Lower leg skin (tissue), 3 donors: ENCODE data around the gene LRRC49.

Source experiments
- POLR2A ChIP-seq, 2 donors: fragments of 450-650 bp; IDR thresholded peaks; one replicate each; pipeline ENCODE4 v1.6.1; 2016 to 2017; ENCODE audit warnings: antibody characterized with exemption in 2 of 2, mild to moderate bottlenecking in 1 of 2, moderate library complexity in 1 of 2
- TF ChIP-seq, protein P1 (sequence below), 3 donors: fragments of 450-650 bp; IDR thresholded peaks; one replicate each; pipeline ENCODE4 v1.5.1; 2016; ENCODE audit warnings: antibody characterized with exemption in 3 of 3, mild to moderate bottlenecking in 3 of 3, moderate library complexity in 2 of 3

DNA sequence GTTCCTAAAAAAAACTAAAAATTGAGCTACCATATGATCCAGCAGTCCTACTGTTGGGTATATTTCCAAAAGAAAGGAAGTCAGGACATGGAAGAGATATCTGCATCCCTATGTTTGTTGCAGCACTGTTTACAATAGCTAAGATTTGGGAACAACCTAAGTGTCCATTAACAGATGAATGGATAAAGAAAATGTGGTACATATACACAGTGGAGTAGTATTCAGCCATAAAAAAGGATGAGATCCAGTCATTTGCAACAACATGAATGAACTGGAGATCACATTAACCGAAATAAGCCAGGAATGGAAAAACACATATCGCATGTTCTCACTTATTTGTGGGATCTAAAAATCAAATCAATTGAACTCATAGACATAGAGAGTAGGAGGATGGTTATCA lies 29.5 kb downstream of the LRRC49 start:
- TF ChIP-seq, protein P1, sequence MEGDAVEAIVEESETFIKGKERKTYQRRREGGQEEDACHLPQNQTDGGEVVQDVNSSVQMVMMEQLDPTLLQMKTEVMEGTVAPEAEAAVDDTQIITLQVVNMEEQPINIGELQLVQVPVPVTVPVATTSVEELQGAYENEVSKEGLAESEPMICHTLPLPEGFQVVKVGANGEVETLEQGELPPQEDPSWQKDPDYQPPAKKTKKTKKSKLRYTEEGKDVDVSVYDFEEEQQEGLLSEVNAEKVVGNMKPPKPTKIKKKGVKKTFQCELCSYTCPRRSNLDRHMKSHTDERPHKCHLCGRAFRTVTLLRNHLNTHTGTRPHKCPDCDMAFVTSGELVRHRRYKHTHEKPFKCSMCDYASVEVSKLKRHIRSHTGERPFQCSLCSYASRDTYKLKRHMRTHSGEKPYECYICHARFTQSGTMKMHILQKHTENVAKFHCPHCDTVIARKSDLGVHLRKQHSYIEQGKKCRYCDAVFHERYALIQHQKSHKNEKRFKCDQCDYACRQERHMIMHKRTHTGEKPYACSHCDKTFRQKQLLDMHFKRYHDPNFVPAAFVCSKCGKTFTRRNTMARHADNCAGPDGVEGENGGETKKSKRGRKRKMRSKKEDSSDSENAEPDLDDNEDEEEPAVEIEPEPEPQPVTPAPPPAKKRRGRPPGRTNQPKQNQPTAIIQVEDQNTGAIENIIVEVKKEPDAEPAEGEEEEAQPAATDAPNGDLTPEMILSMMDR (IDR thresholded peaks at IDR 0.05): no peak
- no peak for TF ChIP-seq POLR2A (IDR thresholded peaks at IDR 0.05)
